KMS-11 (cell line): ENCODE data around the gene ABHD4.
"Not testable (repeated sequence)": the region's sequence is repeated elsewhere in the genome, so short reads cannot be mapped to it uniquely, and the experiment has no call there.

Source experiments
- H2AFZ ChIP-seq: fragments of 200-600 bp; sonication (generic); 2 replicates; pipeline ENCODE4 v1.6.1; 2016; ENCODE audit warnings: antibody characterized with exemption, mixed run types, low read depth
- H3K27ac ChIP-seq: fragments of 200-600 bp; sonication (generic); 2 replicates; pipeline ENCODE4 v1.6.1; 2016; ENCODE audit warnings: mild to moderate bottlenecking, mixed run types
- H3K27me3 ChIP-seq: fragments of 200-600 bp; sonication (generic); 2 replicates; pipeline ENCODE4 v1.6.1; 2017; ENCODE audit warnings: mild to moderate bottlenecking, low read depth, mixed run types, moderate library complexity; ENCODE audit not compliant: insufficient read depth
- H3K36me3 ChIP-seq: fragments of 200-600 bp; sonication (generic); 2 replicates; pipeline ENCODE4 v1.6.1; 2017; ENCODE audit warnings: mild to moderate bottlenecking, mixed run types; ENCODE audit not compliant: insufficient read depth
- H3K4me1 ChIP-seq: fragments of 200-600 bp; sonication (generic); 2 replicates; pipeline ENCODE4 v1.6.1; 2016; ENCODE audit warnings: mild to moderate bottlenecking, low read depth, mixed run types; ENCODE audit not compliant: poor library complexity, severe bottlenecking
- H3K4me2 ChIP-seq: fragments of 200-600 bp; sonication (generic); 2 replicates; pipeline ENCODE4 v1.7.0; 2016; ENCODE audit warnings: mild to moderate bottlenecking, mixed run types
- H3K4me3 ChIP-seq: fragments of 200-600 bp; sonication (generic); IDR thresholded peaks from 2 replicates; pipeline ENCODE4 v1.6.1; 2017; ENCODE audit warnings: low read depth, low read length, mixed read lengths; ENCODE audit not compliant: insufficient read depth
- H3K79me2 ChIP-seq: fragments of 200-600 bp; sonication (generic); 2 replicates; pipeline ENCODE4 v1.6.1; 2016; ENCODE audit warnings: low read depth, mixed run types; ENCODE audit not compliant: insufficient read depth
- H3K9ac ChIP-seq: fragments of 200-600 bp; sonication (generic); 2 replicates; pipeline ENCODE4 v1.6.1; 2016; ENCODE audit warnings: mild to moderate bottlenecking, mixed run types
- H4K20me1 ChIP-seq: fragments of 200-600 bp; sonication (generic); 2 replicates; pipeline ENCODE4 v1.6.1; 2016; ENCODE audit warnings: mild to moderate bottlenecking, mixed run types; ENCODE audit not compliant: insufficient read depth
- CTCF ChIP-seq: fragments of 200-600 bp; sonication (generic); conservative IDR thresholded peaks from 2 replicates; pipeline ENCODE4 v1.6.1; 2017; ENCODE audit warnings: low read depth, mild to moderate bottlenecking, antibody characterized with exemption, low read length, moderate library complexity, mixed read lengths

ABHD4 gene

GRCh38 chr14:22630066-22630465 is 32.0 kb downstream of the ABHD4 start:
- Histone ChIP-seq H4K20me1 (no peaks in the 10 kb centered on the region), H3K36me3 (no peaks in the 10 kb centered on the region), H2AFZ (no peak overlapping the region), H3K4me3 (no peak overlapping the region), H3K27ac (no peak overlapping the region), H3K4me2 (no peak overlapping the region), H3K4me1 (no peaks in the 10 kb centered on the region), H3K9ac (no peak overlapping the region), H3K79me2 (no peaks in the 10 kb centered on the region), H3K27me3 (no peaks in the 10 kb centered on the region)
- no peak for TF ChIP-seq CTCF

DNA sequence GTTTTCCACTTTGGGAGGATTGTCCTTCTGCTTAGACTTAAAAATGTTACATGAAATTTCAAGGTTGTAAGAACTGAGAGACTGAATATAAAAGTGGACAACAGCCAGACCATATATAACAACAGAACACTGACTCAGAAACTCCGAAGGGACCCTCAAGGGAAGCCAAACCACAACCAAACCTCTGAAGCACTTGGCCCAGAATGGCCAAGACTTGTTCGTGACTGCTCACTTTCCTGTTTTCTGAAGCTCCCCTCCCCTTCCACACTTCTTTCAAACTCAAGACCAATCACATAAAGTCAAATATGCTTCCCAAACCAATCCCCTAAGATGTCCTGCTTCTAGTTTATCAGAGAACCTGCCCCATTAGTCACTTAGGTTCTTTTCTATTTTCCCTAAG is 32.4 kb downstream of the ABHD4 start:
- H3K79me2 ChIP-seq, result no peaks in the 10 kb centered on the region
- H3K27ac ChIP-seq, result no peak overlapping the region
- H2AFZ ChIP-seq, result no peak overlapping the region
- no peaks in the 10 kb centered on the region for H3K36me3 ChIP-seq
- H3K4me2 ChIP-seq, result no peak overlapping the region
- no peaks in the 10 kb centered on the region for H4K20me1 ChIP-seq
- no peak overlapping the region for H3K4me3 ChIP-seq
- H3K4me1 ChIP-seq, result no peaks in the 10 kb centered on the region
- H3K9ac ChIP-seq, result no peak overlapping the region
- no peaks in the 10 kb centered on the region for H3K27me3 ChIP-seq
- TF ChIP-seq CTCF, result no peak

- Histone ChIP-seq H3K4me1 (no peaks in the 10 kb centered on the region), H4K20me1 (no peaks in the 10 kb centered on the region), H3K27me3 (no peaks in the 10 kb centered on the region), H3K79me2 (no peaks in the 10 kb centered on the region), H3K4me2 (no peak overlapping the region), H3K4me3 (no peak overlapping the region), H3K9ac (no peak overlapping the region), H3K36me3 (no peaks in the 10 kb centered on the region), H2AFZ (no peak overlapping the region), H3K27ac (no peak overlapping the region)
- TF ChIP-seq CTCF, result no peak
These were observed 36.3 kb downstream of the ABHD4 start for GRCh38 chr14:22634233-22634900.

GRCh38 chr14:22635980-22636379 is 37.9 kb downstream of the ABHD4 start:
- H3K4me1 ChIP-seq, H4K20me1 ChIP-seq, H3K27ac ChIP-seq, H3K9ac ChIP-seq, H3K4me3 ChIP-seq, H3K4me2 ChIP-seq, H3K36me3 ChIP-seq, H3K79me2 ChIP-seq, H3K27me3 ChIP-seq, H2AFZ ChIP-seq: not testable (repeated sequence)

DNA sequence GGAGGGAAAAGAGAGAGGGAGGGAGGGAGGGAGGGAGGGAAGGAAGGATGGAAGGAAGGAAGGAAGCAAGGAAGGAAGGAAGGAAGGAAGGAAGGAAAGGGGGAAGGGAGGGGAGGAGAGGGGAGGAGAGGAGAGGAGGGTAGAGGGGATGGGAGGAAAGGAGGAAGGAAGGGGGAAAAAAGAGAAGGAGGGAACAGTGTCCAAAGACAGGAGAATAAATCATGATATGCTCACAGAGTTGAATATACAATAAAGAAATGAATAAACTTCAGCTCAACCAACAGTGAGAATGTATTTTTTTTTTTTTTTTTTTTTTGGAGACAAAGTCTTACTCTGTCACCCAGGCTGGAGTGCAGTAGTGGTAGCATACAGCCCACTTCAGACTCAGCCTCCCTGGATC is 42.1 kb downstream of the ABHD4 start:
- H3K36me3 ChIP-seq, result no peaks in the 10 kb centered on the region
- H4K20me1 ChIP-seq, result no peaks in the 10 kb centered on the region
- no peak overlapping the region for H3K4me2 ChIP-seq
- no peak overlapping the region for H3K9ac ChIP-seq
- H3K79me2 ChIP-seq, result no peaks in the 10 kb centered on the region
- no peak overlapping the region for H2AFZ ChIP-seq
- no peak overlapping the region for H3K27ac ChIP-seq
- peaks cover 6% of the 10 kb centered on the region for H3K4me1 ChIP-seq
- H3K4me3 ChIP-seq, result no peak overlapping the region
- no peak for TF ChIP-seq CTCF
- no peaks in the 10 kb centered on the region for H3K27me3 ChIP-seq
